SK-N-SH (cell line): ENCODE results near the gene PARD3B. TPM values are rescaled to one million over a fixed set of nuclear protein-coding genes. Genes with fewer than 3 reads are reported as not detected.

ENCODE experiments used
- CTCF ChIA-PET: fragments of 300-600, 350-600 bp; formaldehyde crosslinking; extraction: SDS; loops from one replicate; lab custom pipeline; 2021; lab: Yijun Ruan, JAX
- POLR2A ChIA-PET: fragments of 350-600 bp; sonication (Branson Sonifier 250); formaldehyde crosslinking; extraction: SDS; loops from one replicate; lab custom pipeline; 2020; ENCODE audit warnings: antibody characterized with exemption, inconsistent platforms; lab: Yijun Ruan, JAX
- DNase-seq: peaks from one replicate; pipeline ENCODE4 v3.0.0; 2012
- H2AFZ ChIP-seq: fragments of 200-600 bp; sonication (generic); 2 replicates; pipeline ENCODE4 v1.8.1; 2016; ENCODE audit warnings: antibody characterized with exemption, mild to moderate bottlenecking, low read depth
- H3F3A ChIP-seq: fragments of 200-600 bp; sonication (generic); replicated peaks from 2 replicates; pipeline ENCODE3; 2016; ENCODE audit warnings: antibody characterized with exemption, mild to moderate bottlenecking; ENCODE audit not compliant: insufficient read depth
- H3K27ac ChIP-seq, 2 experiments: fragments of 200-500 bp in 1 of 2; fragments of 200-600 bp in 1 of 2; sonication (Bioruptor generic) in 1 of 2; sonication (generic), shearing (Covaris generic) in 1 of 2; 2 replicates each; pipeline versions ENCODE4 v1.5.1 to v1.6.1; 2014 to 2016; ENCODE audit warnings: low read depth in 2 of 2, inconsistent platforms in 1 of 2, low read length in 1 of 2, mild to moderate bottlenecking in 1 of 2, mixed read lengths in 1 of 2
- H3K27me3 ChIP-seq: fragments of 200-600 bp; sonication (generic), shearing (Covaris generic); 2 replicates; pipeline ENCODE4 v1.6.1; 2016; ENCODE audit warnings: mixed run types; ENCODE audit not compliant: insufficient read depth
- H3K36me3 ChIP-seq, 2 experiments: fragments of 200-500 bp in 1 of 2; fragments of 200-600 bp in 1 of 2; sonication (Bioruptor generic) in 1 of 2; sonication (generic) in 1 of 2; replicated peaks in 1 of 2; 2 replicates each; pipeline versions ENCODE3 to v1.5.1; 2014 to 2016; ENCODE audit warnings: low read length in 1 of 2, mild to moderate bottlenecking in 1 of 2; ENCODE audit not compliant: insufficient read depth in 2 of 2, control insufficient read depth in 1 of 2
- H3K4me1 ChIP-seq, 2 experiments: fragments of 200-500 bp in 1 of 2; fragments of 200-600 bp in 1 of 2; sonication (Bioruptor generic) in 1 of 2; sonication (generic), shearing (Covaris generic) in 1 of 2; 2 replicates each; pipeline versions ENCODE4 v1.5.1 to v1.6.1; 2014 to 2016; ENCODE audit warnings: low read depth in 1 of 2, low read length in 1 of 2, mixed run types in 1 of 2; ENCODE audit not compliant: insufficient read depth in 2 of 2, control insufficient read depth in 1 of 2
- H3K4me2 ChIP-seq: fragments of 200-600 bp; sonication (generic), shearing (Covaris generic); 2 replicates; pipeline ENCODE4 v1.6.1; 2017; ENCODE audit warnings: mixed run types
- H3K4me3 ChIP-seq, 2 experiments: fragments of 200-500 bp in 1 of 2; fragments of 200-600 bp in 1 of 2; sonication (Bioruptor generic) in 1 of 2; sonication (generic), shearing (Covaris generic) in 1 of 2; 2 replicates each; pipeline versions ENCODE4 v1.5.1 to v1.8.1; 2014 to 2016; ENCODE audit warnings: low read depth in 2 of 2, inconsistent platforms in 1 of 2, low read length in 1 of 2, mild to moderate bottlenecking in 1 of 2, mixed read lengths in 1 of 2, moderate library complexity in 1 of 2
- H3K79me2 ChIP-seq: fragments of 200-600 bp; sonication (generic); 2 replicates; pipeline ENCODE4 v1.8.1; 2017; ENCODE audit warnings: mild to moderate bottlenecking; ENCODE audit not compliant: insufficient read depth
- H3K9ac ChIP-seq: fragments of 200-600 bp; sonication (generic); 2 replicates; pipeline ENCODE4 v1.6.1; 2017; ENCODE audit warnings: mixed run types
- H3K9me2 ChIP-seq: fragments of 200-600 bp; sonication (generic); 2 replicates; pipeline ENCODE4 v1.6.1; 2017; ENCODE audit warnings: mixed run types
- H3K9me3 ChIP-seq: fragments of 200-600 bp; sonication (generic); 2 replicates; pipeline ENCODE4 v1.6.1; 2017; ENCODE audit warnings: mixed run types, mild to moderate bottlenecking, moderate library complexity
- H4K20me1 ChIP-seq: fragments of 200-600 bp; sonication (generic); 2 replicates; pipeline ENCODE4 v1.6.1; 2017; ENCODE audit warnings: mild to moderate bottlenecking, mixed run types; ENCODE audit not compliant: insufficient read depth
- ELF1 ChIP-seq: IDR thresholded peaks from 2 replicates; pipeline ENCODE4 v1.4.0; 2012
- FOSL2 ChIP-seq: IDR thresholded peaks from 2 replicates; pipeline ENCODE4 v1.4.0; 2012; ENCODE audit warnings: low read depth, mild to moderate bottlenecking, moderate library complexity, borderline replicate concordance
- FOXJ3 ChIP-seq: sonication (generic); formaldehyde crosslinking; IDR thresholded peaks from 2 replicates; pipeline ENCODE4 v1.5.1; 2020; ENCODE audit warnings: mild to moderate bottlenecking, missing genetic modification reagents
- MEF2A ChIP-seq: IDR thresholded peaks from 2 replicates; pipeline ENCODE4 v1.4.0; 2012; ENCODE audit warnings: low read depth, borderline replicate concordance
- NFIC ChIP-seq: IDR thresholded peaks from 2 replicates; pipeline ENCODE4 v1.4.0; 2012; ENCODE audit warnings: borderline replicate concordance
- NRF1 ChIP-seq: IDR thresholded peaks from 2 replicates; pipeline ENCODE4 v1.6.1; 2012; ENCODE audit warnings: low read depth, mild to moderate bottlenecking, low read length
- POLR2AphosphoS5 ChIP-seq: IDR thresholded peaks from 2 replicates; pipeline ENCODE4 v1.6.1; 2012; ENCODE audit warnings: low read depth, low read length
- RAD21 ChIP-seq: IDR thresholded peaks from 2 replicates; pipeline ENCODE4 v1.6.1; 2012; ENCODE audit warnings: mild to moderate bottlenecking, low read length
- RCOR1 ChIP-seq: fragments of 150-350 bp; IDR thresholded peaks from 2 replicates; pipeline ENCODE4 v1.6.1; 2017; ENCODE audit warnings: antibody characterized with exemption, low read length
- RFX5 ChIP-seq: IDR thresholded peaks from 2 replicates; pipeline ENCODE4 v1.6.1; 2012; ENCODE audit warnings: mild to moderate bottlenecking, improper control_type of control experiment, low read length
- RXRA ChIP-seq: IDR thresholded peaks from 2 replicates; pipeline ENCODE4 v1.4.0; 2012; ENCODE audit warnings: low read depth, mild to moderate bottlenecking, borderline replicate concordance
- TEAD4 ChIP-seq: IDR thresholded peaks from 2 replicates; pipeline ENCODE4 v1.4.0; 2012; ENCODE audit warnings: mild to moderate bottlenecking, borderline replicate concordance; ENCODE audit not compliant: insufficient read depth
- WGBS: methylation state at CpG from one replicate; pipeline ENCODE4 v1.1.6; 2017; ENCODE audit warnings: low lambda C conversion rate; 5-methylcytosine and 5-hydroxymethylcytosine counted together
- polyA plus RNA-seq, 3 experiments: library from polyadenylated mRNA; depleted of rRNA; stranded (reverse); fragments of >200 nt; gene quantifications; 2 replicates each; pipeline ENCODE4 v1.2.3, GENCODE V29; 2012
- TF ChIP-seq, protein P1 (sequence below): IDR thresholded peaks from 2 replicates; pipeline ENCODE4 v1.4.0; 2012; ENCODE audit warnings: low read depth, borderline replicate concordance
- TF ChIP-seq, protein P2 (sequence below): IDR thresholded peaks from 2 replicates; pipeline ENCODE4 v1.4.0; 2012; ENCODE audit warnings: low read depth, borderline replicate concordance
- TF ChIP-seq, protein P3 (sequence below): fragments of 150-350 bp; IDR thresholded peaks from 2 replicates; pipeline ENCODE4 v1.6.1; 2017; ENCODE audit warnings: antibody characterized with exemption, low read length, low read depth, borderline replicate concordance
- TF ChIP-seq, protein P4 (sequence below): IDR thresholded peaks from 2 replicates; pipeline ENCODE4 v1.6.1; 2012; ENCODE audit warnings: mild to moderate bottlenecking, low read depth, low read length, moderate library complexity

The PARD3B gene
- polyA plus RNA-seq, 1 of the 3 experiments (the other 2 are of a cell fraction), result 0.87 TPM

DNA sequence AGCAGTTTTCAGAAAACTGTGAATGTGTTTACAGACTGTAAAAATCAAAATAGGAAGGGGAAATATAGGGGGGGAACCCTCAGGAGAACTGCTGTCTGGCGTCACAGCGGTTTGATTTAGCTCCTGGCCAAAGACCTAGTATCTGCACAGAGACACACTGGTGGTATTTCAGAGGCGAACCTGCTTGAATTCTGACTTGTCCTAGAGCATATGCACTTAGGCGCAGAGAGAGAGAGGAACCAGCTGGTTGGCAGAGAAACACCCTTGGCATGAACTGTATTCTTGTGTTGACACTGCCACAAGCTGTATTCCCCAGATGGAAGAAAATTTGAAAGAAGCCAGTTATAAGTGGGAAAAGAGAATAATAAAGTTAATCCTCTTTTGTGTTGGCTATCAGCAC, 630.6 kb downstream of the PARD3B start:
- WGBS, result 92% methylated on average over 4 of the region's 4 CpGs
- Histone ChIP-seq H3K36me3 (no peaks in the 10 kb centered on the region), H3K79me2 (no peaks in the 10 kb centered on the region), H3F3A (no peaks in the 10 kb centered on the region), H4K20me1 (no peaks in the 10 kb centered on the region), H3K9me2 (no peaks in the 10 kb centered on the region), H3K27ac (no peak overlapping the region), H3K4me1 (peaks cover 0 to 3% of the 10 kb centered on the region in 2 experiments; a peak in 2 of 4 replicates), H2AFZ (no peak overlapping the region), H3K4me2 (no peak overlapping the region), H3K9ac (no peak overlapping the region), H3K27me3 (no peaks in the 10 kb centered on the region), H3K9me3 (no peaks in the 10 kb centered on the region), H3K4me3 (no peak overlapping the region)
- no peak for DNase-seq
- TF ChIP-seq RAD21 (no peak), POLR2AphosphoS5 (no peak)
- POLR2A ChIA-PET, result no interaction called here
- CTCF ChIA-PET, result interaction anchor here (1.2 to 1.3 kb wide), 3 partner anchors 17 to 128 kb away, joined by 3 read pairs; no protein-coding TSS in a partner anchor

DNA sequence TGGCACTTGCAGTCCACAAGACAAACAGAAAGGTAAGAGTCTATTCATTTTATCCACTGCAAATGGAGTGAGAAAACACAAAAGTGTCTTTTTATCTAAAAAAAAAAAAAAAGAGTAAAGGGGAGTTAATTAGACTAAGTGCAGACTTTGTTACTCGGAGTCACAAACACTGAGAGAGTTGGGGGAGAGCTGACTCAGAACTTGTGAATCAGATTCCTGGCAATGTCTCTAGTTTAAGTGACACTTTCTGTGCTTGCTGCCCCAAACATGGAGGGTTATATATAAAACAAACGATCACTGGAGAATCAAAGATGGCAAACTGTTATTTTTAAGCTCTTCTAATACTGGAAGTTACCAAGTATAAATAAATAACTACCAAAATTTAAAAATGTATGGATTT, 631.3 kb downstream of the PARD3B start:
- Histone ChIP-seq H3K36me3 (no peaks in the 10 kb centered on the region), H3K9ac (no peak overlapping the region), H3K4me3 (no peak overlapping the region), H3K27ac (no peak overlapping the region), H3K4me2 (no peak overlapping the region), H3F3A (no peaks in the 10 kb centered on the region), H2AFZ (no peak overlapping the region), H3K9me3 (no peaks in the 10 kb centered on the region), H3K4me1 (peaks cover 0 to 3% of the 10 kb centered on the region in 2 experiments; a peak in 2 of 4 replicates), H3K79me2 (no peaks in the 10 kb centered on the region), H3K9me2 (no peaks in the 10 kb centered on the region), H3K27me3 (no peaks in the 10 kb centered on the region), H4K20me1 (no peaks in the 10 kb centered on the region)
- DNase-seq, result no peak
- 72% methylated on average over 2 of the region's 2 CpGs for WGBS
- POLR2A ChIA-PET, result no interaction called here
- CTCF ChIA-PET, result interaction anchor here (1.2 kb wide), 1 partner anchor 129 kb away, joined by 3 read pairs; no protein-coding TSS in a partner anchor
- TF ChIP-seq NRF1 (no peak), RFX5 (no peak), MEF2A (no peak), ELF1 (no peak), RCOR1 (no peak)
- TF ChIP-seq, protein P1, sequence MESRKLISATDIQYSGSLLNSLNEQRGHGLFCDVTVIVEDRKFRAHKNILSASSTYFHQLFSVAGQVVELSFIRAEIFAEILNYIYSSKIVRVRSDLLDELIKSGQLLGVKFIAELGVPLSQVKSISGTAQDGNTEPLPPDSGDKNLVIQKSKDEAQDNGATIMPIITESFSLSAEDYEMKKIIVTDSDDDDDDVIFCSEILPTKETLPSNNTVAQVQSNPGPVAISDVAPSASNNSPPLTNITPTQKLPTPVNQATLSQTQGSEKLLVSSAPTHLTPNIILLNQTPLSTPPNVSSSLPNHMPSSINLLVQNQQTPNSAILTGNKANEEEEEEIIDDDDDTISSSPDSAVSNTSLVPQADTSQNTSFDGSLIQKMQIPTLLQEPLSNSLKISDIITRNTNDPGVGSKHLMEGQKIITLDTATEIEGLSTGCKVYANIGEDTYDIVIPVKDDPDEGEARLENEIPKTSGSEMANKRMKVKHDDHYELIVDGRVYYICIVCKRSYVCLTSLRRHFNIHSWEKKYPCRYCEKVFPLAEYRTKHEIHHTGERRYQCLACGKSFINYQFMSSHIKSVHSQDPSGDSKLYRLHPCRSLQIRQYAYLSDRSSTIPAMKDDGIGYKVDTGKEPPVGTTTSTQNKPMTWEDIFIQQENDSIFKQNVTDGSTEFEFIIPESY, result no peak

DNA sequence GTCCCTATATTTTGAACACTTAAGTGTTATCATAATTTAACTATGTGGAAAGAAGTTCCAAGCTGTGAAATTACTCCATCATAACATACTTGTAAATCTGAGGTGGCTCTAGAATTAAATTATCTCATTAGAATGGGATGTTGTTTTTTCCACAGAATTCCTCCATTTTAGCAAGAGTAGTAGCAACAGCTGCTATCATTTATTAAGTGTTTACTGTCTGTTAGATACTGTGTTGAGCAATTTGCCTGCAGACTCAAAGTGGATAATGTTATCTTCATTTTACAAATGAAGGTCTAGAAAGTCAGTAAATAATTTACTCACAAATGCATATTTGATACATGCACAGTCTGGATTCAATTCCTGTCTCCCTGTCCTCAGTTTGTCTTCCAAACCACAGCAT, 632.3 kb downstream of the PARD3B start:
- no peak for DNase-seq
- Histone ChIP-seq H3K4me1 (peaks cover 0 to 3% of the 10 kb centered on the region in 2 experiments; a peak in 2 of 4 replicates), H3K4me3 (no peak overlapping the region), H3K9me3 (no peaks in the 10 kb centered on the region), H3K79me2 (no peaks in the 10 kb centered on the region), H3K27ac (no peak overlapping the region), H3K36me3 (no peaks in the 10 kb centered on the region), H3K9me2 (no peaks in the 10 kb centered on the region), H3K27me3 (no peaks in the 10 kb centered on the region), H3K9ac (no peak overlapping the region), H4K20me1 (no peaks in the 10 kb centered on the region), H3F3A (no peaks in the 10 kb centered on the region), H2AFZ (no peak overlapping the region), H3K4me2 (no peak overlapping the region)
- POLR2A ChIA-PET, result no interaction called here
- CTCF ChIA-PET, result no interaction called here
- TF ChIP-seq TEAD4 (no peak), FOSL2 (no peak), ELF1 (no peak), FOXJ3 (CRISPR knock-in tag) (no peak), NFIC (no peak), RXRA (no peak), RCOR1 (no peak)
- TF ChIP-seq, protein P2, sequence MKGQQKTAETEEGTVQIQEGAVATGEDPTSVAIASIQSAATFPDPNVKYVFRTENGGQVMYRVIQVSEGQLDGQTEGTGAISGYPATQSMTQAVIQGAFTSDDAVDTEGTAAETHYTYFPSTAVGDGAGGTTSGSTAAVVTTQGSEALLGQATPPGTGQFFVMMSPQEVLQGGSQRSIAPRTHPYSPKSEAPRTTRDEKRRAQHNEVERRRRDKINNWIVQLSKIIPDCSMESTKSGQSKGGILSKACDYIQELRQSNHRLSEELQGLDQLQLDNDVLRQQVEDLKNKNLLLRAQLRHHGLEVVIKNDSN, result no peak
- TF ChIP-seq, protein P3, sequence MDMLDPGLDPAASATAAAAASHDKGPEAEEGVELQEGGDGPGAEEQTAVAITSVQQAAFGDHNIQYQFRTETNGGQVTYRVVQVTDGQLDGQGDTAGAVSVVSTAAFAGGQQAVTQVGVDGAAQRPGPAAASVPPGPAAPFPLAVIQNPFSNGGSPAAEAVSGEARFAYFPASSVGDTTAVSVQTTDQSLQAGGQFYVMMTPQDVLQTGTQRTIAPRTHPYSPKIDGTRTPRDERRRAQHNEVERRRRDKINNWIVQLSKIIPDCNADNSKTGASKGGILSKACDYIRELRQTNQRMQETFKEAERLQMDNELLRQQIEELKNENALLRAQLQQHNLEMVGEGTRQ, result no peak
- TF ChIP-seq, protein P4, sequence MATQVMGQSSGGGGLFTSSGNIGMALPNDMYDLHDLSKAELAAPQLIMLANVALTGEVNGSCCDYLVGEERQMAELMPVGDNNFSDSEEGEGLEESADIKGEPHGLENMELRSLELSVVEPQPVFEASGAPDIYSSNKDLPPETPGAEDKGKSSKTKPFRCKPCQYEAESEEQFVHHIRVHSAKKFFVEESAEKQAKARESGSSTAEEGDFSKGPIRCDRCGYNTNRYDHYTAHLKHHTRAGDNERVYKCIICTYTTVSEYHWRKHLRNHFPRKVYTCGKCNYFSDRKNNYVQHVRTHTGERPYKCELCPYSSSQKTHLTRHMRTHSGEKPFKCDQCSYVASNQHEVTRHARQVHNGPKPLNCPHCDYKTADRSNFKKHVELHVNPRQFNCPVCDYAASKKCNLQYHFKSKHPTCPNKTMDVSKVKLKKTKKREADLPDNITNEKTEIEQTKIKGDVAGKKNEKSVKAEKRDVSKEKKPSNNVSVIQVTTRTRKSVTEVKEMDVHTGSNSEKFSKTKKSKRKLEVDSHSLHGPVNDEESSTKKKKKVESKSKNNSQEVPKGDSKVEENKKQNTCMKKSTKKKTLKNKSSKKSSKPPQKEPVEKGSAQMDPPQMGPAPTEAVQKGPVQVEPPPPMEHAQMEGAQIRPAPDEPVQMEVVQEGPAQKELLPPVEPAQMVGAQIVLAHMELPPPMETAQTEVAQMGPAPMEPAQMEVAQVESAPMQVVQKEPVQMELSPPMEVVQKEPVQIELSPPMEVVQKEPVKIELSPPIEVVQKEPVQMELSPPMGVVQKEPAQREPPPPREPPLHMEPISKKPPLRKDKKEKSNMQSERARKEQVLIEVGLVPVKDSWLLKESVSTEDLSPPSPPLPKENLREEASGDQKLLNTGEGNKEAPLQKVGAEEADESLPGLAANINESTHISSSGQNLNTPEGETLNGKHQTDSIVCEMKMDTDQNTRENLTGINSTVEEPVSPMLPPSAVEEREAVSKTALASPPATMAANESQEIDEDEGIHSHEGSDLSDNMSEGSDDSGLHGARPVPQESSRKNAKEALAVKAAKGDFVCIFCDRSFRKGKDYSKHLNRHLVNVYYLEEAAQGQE, result no peak
